GM21515 (cell line): ENCODE results near the gene UMPS.

Experiments used
- ATAC-seq: cut with Tn5 transposase; IDR thresholded peaks from one replicate; pipeline ENCODE4 v1.9.1; 2021; ENCODE audit not compliant: unreplicated experiment

Gene UMPS

GRCh38 chr3:124763206-124763605 lies 33.0 kb downstream of the UMPS start:
- no peak for ATAC-seq

- no peak for ATAC-seq
Measured at GRCh38 chr3:124763644-124764358, 33.5 kb downstream of the UMPS start.

- ATAC-seq: no peak
Measured at GRCh38 chr3:124764746-124765145, 34.5 kb downstream of the UMPS start.

- no peak for ATAC-seq
Measured at GRCh38 chr3:124765197-124765840, 35.1 kb downstream of the UMPS start.

- no peak for ATAC-seq
Measured at GRCh38 chr3:124766113-124767095, 36.2 kb downstream of the UMPS start.

GRCh38 chr3:124767264-124767663 lies 37.0 kb downstream of the UMPS start:
- no peak for ATAC-seq

- ATAC-seq: no peak
Measured at GRCh38 chr3:124767691-124768090, 37.4 kb downstream of the UMPS start.

GRCh38 chr3:124768812-124769211 lies 38.6 kb downstream of the UMPS start:
- ATAC-seq: no peak

- ATAC-seq: no peak
Measured at GRCh38 chr3:124769462-124769861, 39.2 kb downstream of the UMPS start.

- ATAC-seq: no peak
Measured at GRCh38 chr3:124770336-124771082, 40.3 kb downstream of the UMPS start.

- no peak for ATAC-seq
Measured at GRCh38 chr3:124771083-124771445, 40.8 kb downstream of the UMPS start.

GRCh38 chr3:124772081-124772831 lies 42.0 kb downstream of the UMPS start:
- no peak for ATAC-seq

- ATAC-seq: no peak
Measured at GRCh38 chr3:124773351-124774326, 43.4 kb downstream of the UMPS start.

- no peak for ATAC-seq
Measured at GRCh38 chr3:124774327-124774718, 44.1 kb downstream of the UMPS start.

- no peak for ATAC-seq
Measured at GRCh38 chr3:124774841-124775402, 44.7 kb downstream of the UMPS start.

- no peak for ATAC-seq
Measured at GRCh38 chr3:124775877-124776276, 45.6 kb downstream of the UMPS start.

- ATAC-seq: no peak
Measured at GRCh38 chr3:124776856-124777255, 46.6 kb downstream of the UMPS start.

GRCh38 chr3:124777762-124778470 lies 47.7 kb downstream of the UMPS start:
- ATAC-seq: no peak
